Mesenchymal stem cell (in vitro differentiated cells and primary cell): Measurements from ENCODE around the gene PTPRN2.

Experiments used
- DNase-seq: peaks from one replicate; pipeline ENCODE4 v3.0.0-alpha.2; 2013
- H2AFZ ChIP-seq: one replicate; pipeline ENCODE4 v1.6.1; 2013; ENCODE audit warnings: low read depth, mild to moderate bottlenecking, control low read depth, inconsistent platforms, low read length, moderate library complexity
- H2AK5ac ChIP-seq: 2 replicates; pipeline ENCODE4 v1.6.1; 2013; ENCODE audit warnings: low read length, moderate library complexity, mild to moderate bottlenecking, inconsistent platforms; ENCODE audit not compliant: severe bottlenecking
- H2BK120ac ChIP-seq: one replicate; pipeline ENCODE4 v1.6.1; 2013; ENCODE audit warnings: low read depth, mild to moderate bottlenecking, inconsistent platforms, low read length, moderate library complexity
- H2BK12ac ChIP-seq, 2 experiments: one replicate each; pipeline ENCODE4 v1.6.1; 2013; ENCODE audit warnings: inconsistent platforms in 2 of 2, low read length in 2 of 2, mild to moderate bottlenecking in 2 of 2, moderate library complexity in 2 of 2, control low read depth in 1 of 2
- H2BK15ac ChIP-seq: one replicate; pipeline ENCODE4 v1.6.1; 2013; ENCODE audit warnings: mild to moderate bottlenecking, low read depth, inconsistent platforms; ENCODE audit not compliant: poor library complexity, severe bottlenecking
- H2BK5ac ChIP-seq: 2 replicates; pipeline ENCODE4 v1.6.1; 2013; ENCODE audit warnings: low read depth, mild to moderate bottlenecking, low read length, control low read depth, inconsistent platforms; ENCODE audit not compliant: poor library complexity, severe bottlenecking
- H3K14ac ChIP-seq, 2 experiments: one replicate each; pipeline ENCODE4 v1.6.1; 2013; ENCODE audit warnings: inconsistent platforms in 2 of 2, low read length in 2 of 2, control low read depth in 1 of 2, mild to moderate bottlenecking in 1 of 2, moderate library complexity in 1 of 2
- H3K18ac ChIP-seq, 2 experiments: one replicate each; pipeline ENCODE4 v1.6.1; 2013; ENCODE audit warnings: inconsistent platforms in 2 of 2, low read length in 2 of 2, control low read depth in 1 of 2, low read depth in 1 of 2, mild to moderate bottlenecking in 1 of 2
- H3K23ac ChIP-seq, 2 experiments: one replicate each; pipeline ENCODE4 v1.6.1; 2013; ENCODE audit warnings: inconsistent platforms in 2 of 2, low read length in 2 of 2, mild to moderate bottlenecking in 2 of 2, moderate library complexity in 2 of 2, control low read depth in 1 of 2
- H3K27ac ChIP-seq: 2 replicates; pipeline ENCODE4 v1.5.1; 2013; ENCODE audit warnings: mild to moderate bottlenecking, moderate library complexity, low read length, control low read depth, inconsistent platforms; ENCODE audit not compliant: poor library complexity, severe bottlenecking
- H3K27me3 ChIP-seq, 2 experiments: 2 replicates each; pipeline versions ENCODE4 v1.6.1 to v1.7.0; 2013; ENCODE audit warnings: low read length in 2 of 2, mild to moderate bottlenecking in 2 of 2, moderate library complexity in 2 of 2, control low read depth in 1 of 2, inconsistent platforms in 1 of 2; ENCODE audit not compliant: control insufficient read depth in 1 of 2, insufficient read depth in 1 of 2
- H3K36me3 ChIP-seq, 2 experiments: 2 replicates each; pipeline versions ENCODE4 v1.6.1 to v1.7.0; 2013; ENCODE audit warnings: low read length in 2 of 2, control low read depth in 1 of 2, inconsistent platforms in 1 of 2, low read depth in 1 of 2, mild to moderate bottlenecking in 1 of 2; ENCODE audit not compliant: insufficient read depth in 2 of 2, control insufficient read depth in 1 of 2
- H3K4ac ChIP-seq, 2 experiments: one replicate each; pipeline ENCODE4 v1.6.1; 2013; ENCODE audit warnings: inconsistent platforms in 2 of 2, low read length in 2 of 2, mild to moderate bottlenecking in 2 of 2, moderate library complexity in 2 of 2, control low read depth in 1 of 2, low read depth in 1 of 2
- H3K4me1 ChIP-seq: 2 replicates; pipeline ENCODE4 v1.6.1; 2013; ENCODE audit warnings: low read depth, low read length, control low read depth; ENCODE audit not compliant: control insufficient read depth, insufficient read depth
- H3K4me2 ChIP-seq: 2 replicates; pipeline ENCODE4 v1.6.1; 2013; ENCODE audit warnings: low read length, mild to moderate bottlenecking, inconsistent platforms; ENCODE audit not compliant: poor library complexity, severe bottlenecking
- H3K4me3 ChIP-seq, 2 experiments: 2 replicates each; pipeline versions ENCODE4 v1.5.1 to v1.7.0; 2013; ENCODE audit warnings: low read length in 2 of 2, mild to moderate bottlenecking in 2 of 2, control low read depth in 1 of 2, low read depth in 1 of 2; ENCODE audit not compliant: insufficient read depth in 1 of 2
- H3K79me1 ChIP-seq: replicated peaks from 2 replicates; pipeline ENCODE4 v1.6.1; 2013; ENCODE audit warnings: mild to moderate bottlenecking, control low read depth, low read length, inconsistent platforms; ENCODE audit not compliant: poor library complexity, severe bottlenecking
- H3K9ac ChIP-seq: 2 replicates; pipeline ENCODE4 v1.7.0; 2013; ENCODE audit warnings: mild to moderate bottlenecking, low read length, moderate library complexity
- H3K9me3 ChIP-seq: 2 replicates; pipeline ENCODE4 v1.7.0; 2013; ENCODE audit warnings: mild to moderate bottlenecking, low read length; ENCODE audit not compliant: control insufficient read depth
- H4K8ac ChIP-seq: one replicate; pipeline ENCODE4 v1.6.1; 2013; ENCODE audit warnings: inconsistent platforms, mild to moderate bottlenecking, low read length, moderate library complexity
- H4K91ac ChIP-seq: one replicate; pipeline ENCODE4 v1.6.1; 2013; ENCODE audit warnings: mild to moderate bottlenecking, low read length, inconsistent platforms
- WGBS: methylation state at CpG from one replicate; pipeline ENCODE4 v1.1.7; 2013; ENCODE audit warnings: mixed read lengths; 5-methylcytosine and 5-hydroxymethylcytosine counted together

PTPRN2 gene

GRCh38 chr7:157723205-157723604 lies 864.4 kb downstream of the PTPRN2 start:
- 67% methylated on average over 10 of the region's 10 CpGs for WGBS

GRCh38 chr7:157722137-157723060 lies 865.2 kb downstream of the PTPRN2 start:
- WGBS: 83% methylated on average over 32 of the region's 32 CpGs
- H3K4me2 ChIP-seq: no peak overlapping the region

More at GRCh38 chr7:157723205-157723604, 864.4 kb downstream of the PTPRN2 start:
- Histone ChIP-seq H3K36me3 (no peaks in the 10 kb centered on the region), H3K14ac (no peak overlapping the region), H2AK5ac (no peak overlapping the region), H2BK5ac (no peak overlapping the region), H3K4me1 (peaks cover 4% of the 10 kb centered on the region), H3K9me3 (no peaks in the 10 kb centered on the region), H4K91ac (no peak overlapping the region), H3K4me3 (no peak overlapping the region), H2AFZ (no peak overlapping the region), H2BK12ac (no peak overlapping the region), H2BK15ac (no peak overlapping the region), H3K27me3 (peaks cover 0 to 7% of the 10 kb centered on the region in 2 experiments), H4K8ac (no peak overlapping the region), H3K27ac (no peak overlapping the region), H3K4ac (no peak overlapping the region), H3K18ac (no peak overlapping the region), H3K79me1 (no peaks in the 10 kb centered on the region), H3K9ac (no peak overlapping the region), H3K4me2 (no peak overlapping the region), H2BK120ac (no peak overlapping the region), H3K23ac (no peak overlapping the region)
- no peak for DNase-seq

DNA sequence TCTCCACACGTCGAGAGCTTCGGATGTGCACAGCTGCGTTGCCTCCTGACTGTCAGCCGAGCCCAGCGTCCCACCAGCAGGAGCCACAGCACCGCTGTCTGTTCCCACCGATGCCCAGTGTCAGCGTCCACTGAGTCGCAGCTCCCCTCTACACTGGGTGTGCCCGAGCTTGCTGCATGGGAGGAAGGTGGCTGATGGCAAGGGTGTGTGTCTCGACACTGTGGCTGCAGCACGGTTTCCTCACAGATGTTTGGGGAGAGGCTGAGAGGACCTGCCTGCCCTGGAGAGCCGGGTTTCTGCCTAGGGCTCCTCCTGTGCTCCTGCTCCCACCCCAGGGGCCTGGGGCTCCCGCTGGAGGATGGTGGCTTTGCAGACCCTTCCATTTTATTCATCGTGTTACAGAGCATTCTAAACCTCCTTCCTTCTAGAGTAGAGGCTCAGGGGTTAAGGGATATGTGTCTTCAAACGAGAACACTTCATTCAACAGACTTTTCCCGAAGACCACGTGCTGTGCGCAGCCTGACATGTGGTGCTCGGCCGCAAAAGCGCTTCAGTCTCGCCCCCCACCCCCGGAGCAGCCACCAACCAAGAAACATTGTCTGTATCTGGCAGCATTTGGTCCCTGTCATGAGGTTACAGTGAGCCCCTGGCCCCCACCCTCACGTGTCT lies 866.0 kb downstream of the PTPRN2 start:
- 80% methylated on average over 24 of the region's 26 CpGs for WGBS

More at GRCh38 chr7:157722137-157723060, 865.2 kb downstream of the PTPRN2 start:
- Histone ChIP-seq H3K4me3 (no peak overlapping the region), H3K23ac (no peak overlapping the region), H3K18ac (no peak overlapping the region), H4K91ac (no peak overlapping the region), H3K79me1 (no peaks in the 10 kb centered on the region), H4K8ac (no peak overlapping the region), H3K27me3 (peaks cover 0 to 7% of the 10 kb centered on the region in 2 experiments), H2BK5ac (no peak overlapping the region), H2BK12ac (no peak overlapping the region), H2AFZ (no peak overlapping the region), H2BK15ac (no peak overlapping the region), H2AK5ac (no peak overlapping the region), H2BK120ac (no peak overlapping the region), H3K27ac (no peak overlapping the region), H3K36me3 (no peaks in the 10 kb centered on the region), H3K4ac (no peak overlapping the region), H3K9me3 (no peaks in the 10 kb centered on the region), H3K14ac (no peak overlapping the region), H3K4me1 (peaks cover 4% of the 10 kb centered on the region), H3K9ac (no peak overlapping the region)
- DNase-seq: no peak

More for the DNA sequence above, 866.0 kb downstream of the PTPRN2 start:
- Histone ChIP-seq H2BK12ac (no peak overlapping the region), H2AK5ac (no peak overlapping the region), H3K23ac (no peak overlapping the region), H4K91ac (no peak overlapping the region), H3K4me1 (peaks cover 4% of the 10 kb centered on the region), H3K9me3 (no peaks in the 10 kb centered on the region), H3K9ac (no peak overlapping the region), H3K14ac (no peak overlapping the region), H3K4me3 (no peak overlapping the region), H2BK15ac (no peak overlapping the region), H2BK120ac (no peak overlapping the region), H3K27ac (no peak overlapping the region), H3K18ac (no peak overlapping the region), H4K8ac (no peak overlapping the region), H2BK5ac (no peak overlapping the region), H3K79me1 (no peaks in the 10 kb centered on the region), H3K4ac (no peak overlapping the region), H3K36me3 (no peaks in the 10 kb centered on the region), H3K4me2 (no peak overlapping the region), H2AFZ (no peak overlapping the region), H3K27me3 (peaks cover 0 to 7% of the 10 kb centered on the region in 2 experiments)
- DNase-seq: no peak
